Thoracic aorta (tissue), 2 donors: Measurements from ENCODE around the gene ZCCHC3. TPM values are rescaled to one million over a fixed set of nuclear protein-coding genes. Genes with fewer than 3 reads are reported as not detected.

ENCODE experiments used
- ATAC-seq: fragments of 150-250 bp; one replicate; pipeline ENCODE4 v1.8.0; 2017; ENCODE audit warnings: low read depth; ENCODE audit not compliant: insufficient number of reproducible peaks, low FRiP score
- DNase-seq: peaks from one replicate; pipeline ENCODE4 v3.0.0-alpha.2; 2020; ENCODE audit warnings: low spot score
- H3K27ac ChIP-seq, 2 donors: fragments of 200-600 bp; sonication (generic); 1 replicate in 1 of 2; 2 replicates in 1 of 2; pipeline ENCODE4 v1.5.1; 2016; ENCODE audit warnings: mild to moderate bottlenecking in 2 of 2, moderate library complexity in 2 of 2
- H3K27me3 ChIP-seq: fragments of 200-600 bp; sonication (generic); replicated peaks from 2 replicates; pipeline ENCODE4 v1.6.0; 2016; ENCODE audit warnings: mild to moderate bottlenecking; ENCODE audit not compliant: insufficient read depth
- H3K36me3 ChIP-seq: fragments of 200-600 bp; sonication (generic); one replicate; pipeline ENCODE4 v1.5.1; 2016
- H3K4me1 ChIP-seq, 2 donors: fragments of 200-600 bp; sonication (generic); 1 replicate in 1 of 2; 2 replicates in 1 of 2; pipeline versions ENCODE4 v1.5.1 to v1.6.0; 2016; ENCODE audit warnings: low read depth in 2 of 2, mild to moderate bottlenecking in 1 of 2; ENCODE audit not compliant: control insufficient read depth in 1 of 2
- H3K4me3 ChIP-seq: fragments of 200-600 bp; sonication (generic); 2 replicates; pipeline ENCODE4 v1.5.1; 2016; ENCODE audit warnings: mild to moderate bottlenecking
- H3K9me3 ChIP-seq: fragments of 200-600 bp; sonication (generic); 2 replicates; pipeline ENCODE4 v1.5.1; 2016
- CTCF ChIP-seq: fragments of 200-600 bp; sonication (generic); IDR thresholded peaks from one replicate; pipeline ENCODE4 v1.5.1; 2019; ENCODE audit warnings: antibody characterized with exemption
- total RNA-seq, 2 donors: library from RNA; depleted of rRNA; stranded (reverse); fragments of >200 nt; gene quantifications; one replicate each; pipeline versions ENCODE4 v1.1.0 to v1.2.3, GENCODE V29; 2016

ZCCHC3 gene
- total RNA-seq, 2 donors from 2014 or later = 14.4 to 19.5 TPM

GRCh38 chr20:325045-325888 lies 27.9 kb downstream of the ZCCHC3 start, which contains the start of gene SOX12:
Gene SOX12 (plus strand): TSS chr20:325552. CDS start chr20:325925, 373 bp downstream.
- Histone ChIP-seq H3K4me1 (peaks cover 3 to 19% of the 10 kb centered on the region in 2 donors), H3K4me3 (peak within 1 kb of the TSS; percentile 89), H3K27ac (peak within 1 kb of the TSS; percentile 93 to 97), H3K36me3 (no peaks in the 10 kb centered on the region), H3K9me3 (no peaks in the 10 kb centered on the region), H3K27me3 (no peaks in the 10 kb centered on the region)
- DNase-seq = peak; percentile 91
- peak; percentile 72 for ATAC-seq
- TF ChIP-seq CTCF = no peak

GRCh38 chr20:325889-326644 lies 28.7 kb downstream of the ZCCHC3 start:
- peaks cover 3 to 20% of the 10 kb centered on the region in 2 donors for H3K4me1 ChIP-seq

GRCh38 chr20:326645-327185 lies 29.3 kb downstream of the ZCCHC3 start:
- H3K4me3 ChIP-seq = peak overlapping the region; percentile 89
- ATAC-seq (no peak), DNase-seq (peak; percentile 55)
- H3K27ac ChIP-seq = peak overlapping the region; percentile 84 to 93
- no peaks in the 10 kb centered on the region for H3K27me3 ChIP-seq
- no peaks in the 10 kb centered on the region for H3K9me3 ChIP-seq
- peaks cover 3 to 20% of the 10 kb centered on the region in 2 donors for H3K4me1 ChIP-seq
- no peaks in the 10 kb centered on the region for H3K36me3 ChIP-seq
- TF ChIP-seq CTCF = no peak

More at GRCh38 chr20:325889-326644, 28.7 kb downstream of the ZCCHC3 start:
- no peaks in the 10 kb centered on the region for H3K9me3 ChIP-seq
- TF ChIP-seq CTCF = no peak
- peak overlapping the region; percentile 84 to 93 for H3K27ac ChIP-seq
- H3K4me3 ChIP-seq = peak overlapping the region; percentile 89
- DNase-seq (peak; percentile 24), ATAC-seq (no peak)
- no peaks in the 10 kb centered on the region for H3K36me3 ChIP-seq
- H3K27me3 ChIP-seq = no peaks in the 10 kb centered on the region

- no peaks in the 10 kb centered on the region for H3K9me3 ChIP-seq
- H3K27ac ChIP-seq = peak overlapping the region; percentile 84 to 93
- no peak for TF ChIP-seq CTCF
- H3K27me3 ChIP-seq = no peaks in the 10 kb centered on the region
- peaks cover 3 to 20% of the 10 kb centered on the region in 2 donors for H3K4me1 ChIP-seq
- DNase-seq (no peak), ATAC-seq (no peak)
- no peaks in the 10 kb centered on the region for H3K36me3 ChIP-seq
- peak overlapping the region; percentile 89 for H3K4me3 ChIP-seq
These were observed 30.0 kb downstream of the ZCCHC3 start for GRCh38 chr20:327186-328026.
